HCT116 (cell line): ENCODE results near the gene FBP1.

Experiments
- ATF3 ChIP-seq: IDR thresholded peaks from 2 replicates; pipeline ENCODE4 v1.6.1; 2012
- CEBPB ChIP-seq: IDR thresholded peaks from 2 replicates; pipeline ENCODE4 v1.6.1; 2012; ENCODE audit warnings: low read depth
- ELF1 ChIP-seq: IDR thresholded peaks from 2 replicates; pipeline ENCODE4 v1.6.1; 2012; ENCODE audit warnings: low read depth, borderline replicate concordance
- EZH2 ChIP-seq: fragments of 200-600 bp; sonication (generic); IDR thresholded peaks from 2 replicates; pipeline ENCODE4 v1.6.1; 2017; ENCODE audit warnings: antibody characterized with exemption, mixed run types
- EZH2phosphoT487 ChIP-seq: fragments of 200-600 bp; IDR thresholded peaks from 2 replicates; pipeline ENCODE4 v1.6.1; 2018; ENCODE audit warnings: antibody characterized with exemption, borderline replicate concordance
- MAX ChIP-seq: IDR thresholded peaks from 2 replicates; pipeline ENCODE4 v1.6.1; 2012
- POLR2A ChIP-seq: IDR thresholded peaks from 2 replicates; pipeline ENCODE4 v1.7.0; 2011; ENCODE audit warnings: borderline replicate concordance; ENCODE audit not compliant: insufficient read depth, insufficient read length; ENCODE audit errors: extremely low read depth
- POLR2AphosphoS5 ChIP-seq: IDR thresholded peaks from 2 replicates; pipeline ENCODE4 v1.6.1; 2011; ENCODE audit warnings: mild to moderate bottlenecking, low read depth, low read length, moderate library complexity
- REST ChIP-seq: IDR thresholded peaks from 2 replicates; pipeline ENCODE4 v1.6.1; 2012; ENCODE audit warnings: low read depth
- TF ChIP-seq, protein P1 (sequence below), 3 experiments: fragments of 200-600 bp in 1 of 3; sonication (generic) in 1 of 3; IDR thresholded peaks in 2 of 3; conservative IDR thresholded peaks in 1 of 3; 2 replicates each; pipeline ENCODE4 v1.5.1; 2012 to 2017; ENCODE audit warnings: low read depth in 2 of 3, low read length in 2 of 3, antibody characterized with exemption in 1 of 3, borderline replicate concordance in 1 of 3, control low read depth in 1 of 3, mild to moderate bottlenecking in 1 of 3, mixed read lengths in 1 of 3, mixed run types in 1 of 3, moderate library complexity in 1 of 3; ENCODE audit not compliant: insufficient read depth in 1 of 3

- TF ChIP-seq, protein P1, sequence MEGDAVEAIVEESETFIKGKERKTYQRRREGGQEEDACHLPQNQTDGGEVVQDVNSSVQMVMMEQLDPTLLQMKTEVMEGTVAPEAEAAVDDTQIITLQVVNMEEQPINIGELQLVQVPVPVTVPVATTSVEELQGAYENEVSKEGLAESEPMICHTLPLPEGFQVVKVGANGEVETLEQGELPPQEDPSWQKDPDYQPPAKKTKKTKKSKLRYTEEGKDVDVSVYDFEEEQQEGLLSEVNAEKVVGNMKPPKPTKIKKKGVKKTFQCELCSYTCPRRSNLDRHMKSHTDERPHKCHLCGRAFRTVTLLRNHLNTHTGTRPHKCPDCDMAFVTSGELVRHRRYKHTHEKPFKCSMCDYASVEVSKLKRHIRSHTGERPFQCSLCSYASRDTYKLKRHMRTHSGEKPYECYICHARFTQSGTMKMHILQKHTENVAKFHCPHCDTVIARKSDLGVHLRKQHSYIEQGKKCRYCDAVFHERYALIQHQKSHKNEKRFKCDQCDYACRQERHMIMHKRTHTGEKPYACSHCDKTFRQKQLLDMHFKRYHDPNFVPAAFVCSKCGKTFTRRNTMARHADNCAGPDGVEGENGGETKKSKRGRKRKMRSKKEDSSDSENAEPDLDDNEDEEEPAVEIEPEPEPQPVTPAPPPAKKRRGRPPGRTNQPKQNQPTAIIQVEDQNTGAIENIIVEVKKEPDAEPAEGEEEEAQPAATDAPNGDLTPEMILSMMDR (IDR thresholded peaks at IDR 0.05 in 2 of 3, conservative IDR thresholded peaks at IDR 0.05 in 1 of 3; ENCODE audit: borderline replicate concordance in 1 of 3, insufficient read depth in 1 of 3, low read depth in 2 of 3, low read length in 2 of 3): no peak
- TF ChIP-seq REST (no peak), POLR2A (no peak), EZH2 (no peak), MAX (no peak), POLR2AphosphoS5 (no peak), EZH2phosphoT487 (no peak), CEBPB (no peak), ELF1 (no peak), ATF3 (no peak)
Observed at GRCh38 chr9:94607423-94607691, 32.0 kb downstream of the FBP1 start.
